ENCODE measurements around the gene NFASC.

DNA sequence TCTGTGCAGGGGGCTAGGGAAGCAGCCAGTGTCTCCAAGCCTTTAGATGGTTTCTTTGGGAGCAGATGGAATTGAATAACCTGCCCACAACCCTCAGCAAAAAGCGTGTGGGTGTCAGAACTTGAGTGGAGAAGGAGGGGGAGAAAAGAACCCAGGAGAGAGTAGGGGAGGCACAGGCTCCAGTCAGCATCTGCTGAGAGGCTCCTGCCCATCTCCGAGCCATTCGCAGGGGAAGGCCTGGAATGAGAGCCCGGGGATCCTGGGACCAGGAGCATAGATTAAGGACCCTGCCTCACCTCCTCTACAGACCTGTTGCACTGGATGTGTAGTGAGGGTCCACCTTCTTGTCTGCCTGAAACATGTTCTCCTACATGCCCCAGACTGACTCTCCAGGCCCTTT is 197.3 kb downstream of the NFASC start:
- no peak for TF ChIP-seq EP300 (IDR thresholded peaks at IDR 0.05)
- TF ChIP-seq, protein P1, sequence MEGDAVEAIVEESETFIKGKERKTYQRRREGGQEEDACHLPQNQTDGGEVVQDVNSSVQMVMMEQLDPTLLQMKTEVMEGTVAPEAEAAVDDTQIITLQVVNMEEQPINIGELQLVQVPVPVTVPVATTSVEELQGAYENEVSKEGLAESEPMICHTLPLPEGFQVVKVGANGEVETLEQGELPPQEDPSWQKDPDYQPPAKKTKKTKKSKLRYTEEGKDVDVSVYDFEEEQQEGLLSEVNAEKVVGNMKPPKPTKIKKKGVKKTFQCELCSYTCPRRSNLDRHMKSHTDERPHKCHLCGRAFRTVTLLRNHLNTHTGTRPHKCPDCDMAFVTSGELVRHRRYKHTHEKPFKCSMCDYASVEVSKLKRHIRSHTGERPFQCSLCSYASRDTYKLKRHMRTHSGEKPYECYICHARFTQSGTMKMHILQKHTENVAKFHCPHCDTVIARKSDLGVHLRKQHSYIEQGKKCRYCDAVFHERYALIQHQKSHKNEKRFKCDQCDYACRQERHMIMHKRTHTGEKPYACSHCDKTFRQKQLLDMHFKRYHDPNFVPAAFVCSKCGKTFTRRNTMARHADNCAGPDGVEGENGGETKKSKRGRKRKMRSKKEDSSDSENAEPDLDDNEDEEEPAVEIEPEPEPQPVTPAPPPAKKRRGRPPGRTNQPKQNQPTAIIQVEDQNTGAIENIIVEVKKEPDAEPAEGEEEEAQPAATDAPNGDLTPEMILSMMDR (IDR thresholded peaks at IDR 0.05) = no peak
- no peak for TF ChIP-seq POLR2AphosphoS5 (IDR thresholded peaks at IDR 0.05)

All from sigmoid colon (tissue), 4 donors.